ENCODE data around the gene PAK6.

- TF ChIP-seq CTCF (IDR thresholded peaks at IDR 0.05), result no peak
- no peak for TF ChIP-seq POLR2AphosphoS5 (IDR thresholded peaks at IDR 0.05)
Observed at GRCh38 chr15:40293006-40293405, 54.1 kb downstream of the PAK6 start.

Data from prostate gland (tissue), 2 donors.